Ishikawa (cell line): Measurements from ENCODE around the gene TMEM51.

Experiments
- CEBPB ChIP-seq: IDR thresholded peaks from 2 replicates; pipeline ENCODE4 v1.6.1; 2012
- CREB1 ChIP-seq: IDR thresholded peaks from 2 replicates; pipeline ENCODE4 v1.6.1; 2012; ENCODE audit warnings: low read depth
- EGR1 ChIP-seq: IDR thresholded peaks from 2 replicates; pipeline ENCODE4 v1.6.1; 2012
- EP300 ChIP-seq: IDR thresholded peaks from 2 replicates; pipeline ENCODE4 v1.6.1; 2012; ENCODE audit warnings: borderline replicate concordance
- FOXM1 ChIP-seq: IDR thresholded peaks from 2 replicates; pipeline ENCODE4 v1.6.1; 2012; ENCODE audit warnings: low read depth, borderline replicate concordance
- MAX ChIP-seq: IDR thresholded peaks from 2 replicates; pipeline ENCODE4 v1.6.1; 2012
- NFIC ChIP-seq: IDR thresholded peaks from 2 replicates; pipeline ENCODE4 v1.6.1; 2012
- RAD21 ChIP-seq: IDR thresholded peaks from 2 replicates; pipeline ENCODE4 v1.6.1; 2012; ENCODE audit warnings: low read depth
- TAF1 ChIP-seq: IDR thresholded peaks from 2 replicates; pipeline ENCODE4 v1.6.1; 2012; ENCODE audit warnings: low read depth, mild to moderate bottlenecking
- TCF12 ChIP-seq: IDR thresholded peaks from 2 replicates; pipeline ENCODE4 v1.6.1; 2012; ENCODE audit warnings: low read depth
- TEAD4 ChIP-seq: IDR thresholded peaks from 2 replicates; pipeline ENCODE4 v1.6.1; 2012
- YY1 ChIP-seq: IDR thresholded peaks from 2 replicates; pipeline ENCODE4 v1.6.1; 2012; ENCODE audit warnings: low read depth
- ZBTB7A ChIP-seq: IDR thresholded peaks from 2 replicates; pipeline ENCODE4 v1.6.1; 2012; ENCODE audit warnings: low read depth
- TF ChIP-seq, protein P1 (sequence below): IDR thresholded peaks from 2 replicates; pipeline ENCODE4 v1.6.1; 2012
- TF ChIP-seq, protein P2 (sequence below): IDR thresholded peaks from 2 replicates; pipeline ENCODE4 v1.6.1; 2012; ENCODE audit warnings: low read depth, mild to moderate bottlenecking

The TMEM51 gene

DNA sequence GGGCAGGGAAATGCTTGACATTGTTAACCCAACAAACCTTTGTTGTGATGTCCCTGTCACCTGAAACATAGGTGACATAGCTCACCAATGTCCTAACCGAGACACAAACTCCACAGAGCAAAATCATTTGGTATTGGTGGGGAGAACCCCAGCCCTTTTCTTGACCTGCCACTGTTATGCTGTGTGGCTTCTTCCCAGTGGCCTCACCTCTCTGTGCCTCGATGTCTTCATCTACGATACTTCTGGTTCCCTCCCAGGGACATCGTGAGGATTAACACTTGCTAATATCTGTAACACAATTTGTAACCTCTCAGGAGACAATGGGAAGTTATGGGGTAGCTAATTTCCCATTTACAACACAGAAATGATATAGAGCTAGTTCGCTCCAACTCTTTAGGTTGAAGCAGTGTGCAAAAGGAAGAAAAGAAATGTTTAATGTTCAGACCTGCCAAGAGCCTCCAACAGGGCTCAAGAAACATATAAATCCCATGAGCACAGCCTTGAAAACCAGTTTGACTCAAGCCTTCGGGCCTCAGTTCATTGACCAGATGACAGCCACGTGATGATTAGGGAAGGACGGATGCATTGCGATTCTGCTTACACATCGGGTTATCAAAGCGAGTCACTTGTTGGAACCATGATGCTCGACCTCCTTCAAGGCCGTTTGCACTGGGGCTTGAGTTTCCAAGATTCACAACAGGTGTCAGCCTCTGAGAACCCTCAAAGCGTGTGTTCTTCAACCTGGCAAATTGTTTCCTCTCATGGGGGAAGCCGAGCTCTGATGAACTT, 37.8 kb upstream of the TMEM51 start:
- TF ChIP-seq, protein P1, sequence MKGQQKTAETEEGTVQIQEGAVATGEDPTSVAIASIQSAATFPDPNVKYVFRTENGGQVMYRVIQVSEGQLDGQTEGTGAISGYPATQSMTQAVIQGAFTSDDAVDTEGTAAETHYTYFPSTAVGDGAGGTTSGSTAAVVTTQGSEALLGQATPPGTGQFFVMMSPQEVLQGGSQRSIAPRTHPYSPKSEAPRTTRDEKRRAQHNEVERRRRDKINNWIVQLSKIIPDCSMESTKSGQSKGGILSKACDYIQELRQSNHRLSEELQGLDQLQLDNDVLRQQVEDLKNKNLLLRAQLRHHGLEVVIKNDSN: no peak

GRCh38 chr1:15116966-15117365, 36.6 kb upstream of the TMEM51 start:
- TF ChIP-seq TEAD4 (no peak), RAD21 (no peak), EGR1 (no peak), ZBTB7A (no peak), MAX (no peak), TCF12 (no peak), CEBPB (no peak), TAF1 (no peak), CREB1 (no peak), FOXM1 (no peak), YY1 (no peak), EP300 (no peak), NFIC (no peak)
- TF ChIP-seq, protein P1: no peak
- TF ChIP-seq, protein P2, sequence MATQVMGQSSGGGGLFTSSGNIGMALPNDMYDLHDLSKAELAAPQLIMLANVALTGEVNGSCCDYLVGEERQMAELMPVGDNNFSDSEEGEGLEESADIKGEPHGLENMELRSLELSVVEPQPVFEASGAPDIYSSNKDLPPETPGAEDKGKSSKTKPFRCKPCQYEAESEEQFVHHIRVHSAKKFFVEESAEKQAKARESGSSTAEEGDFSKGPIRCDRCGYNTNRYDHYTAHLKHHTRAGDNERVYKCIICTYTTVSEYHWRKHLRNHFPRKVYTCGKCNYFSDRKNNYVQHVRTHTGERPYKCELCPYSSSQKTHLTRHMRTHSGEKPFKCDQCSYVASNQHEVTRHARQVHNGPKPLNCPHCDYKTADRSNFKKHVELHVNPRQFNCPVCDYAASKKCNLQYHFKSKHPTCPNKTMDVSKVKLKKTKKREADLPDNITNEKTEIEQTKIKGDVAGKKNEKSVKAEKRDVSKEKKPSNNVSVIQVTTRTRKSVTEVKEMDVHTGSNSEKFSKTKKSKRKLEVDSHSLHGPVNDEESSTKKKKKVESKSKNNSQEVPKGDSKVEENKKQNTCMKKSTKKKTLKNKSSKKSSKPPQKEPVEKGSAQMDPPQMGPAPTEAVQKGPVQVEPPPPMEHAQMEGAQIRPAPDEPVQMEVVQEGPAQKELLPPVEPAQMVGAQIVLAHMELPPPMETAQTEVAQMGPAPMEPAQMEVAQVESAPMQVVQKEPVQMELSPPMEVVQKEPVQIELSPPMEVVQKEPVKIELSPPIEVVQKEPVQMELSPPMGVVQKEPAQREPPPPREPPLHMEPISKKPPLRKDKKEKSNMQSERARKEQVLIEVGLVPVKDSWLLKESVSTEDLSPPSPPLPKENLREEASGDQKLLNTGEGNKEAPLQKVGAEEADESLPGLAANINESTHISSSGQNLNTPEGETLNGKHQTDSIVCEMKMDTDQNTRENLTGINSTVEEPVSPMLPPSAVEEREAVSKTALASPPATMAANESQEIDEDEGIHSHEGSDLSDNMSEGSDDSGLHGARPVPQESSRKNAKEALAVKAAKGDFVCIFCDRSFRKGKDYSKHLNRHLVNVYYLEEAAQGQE: no peak

- TF ChIP-seq TAF1 (no peak), EGR1 (no peak), CREB1 (no peak), RAD21 (no peak), TCF12 (no peak), YY1 (no peak), CEBPB (no peak), FOXM1 (no peak), MAX (no peak), EP300 (no peak)
- TF ChIP-seq, protein P2: no peak
- TF ChIP-seq, protein P1: no peak
These were observed 35.7 kb upstream of the TMEM51 start for GRCh38 chr1:15117671-15118325.

DNA sequence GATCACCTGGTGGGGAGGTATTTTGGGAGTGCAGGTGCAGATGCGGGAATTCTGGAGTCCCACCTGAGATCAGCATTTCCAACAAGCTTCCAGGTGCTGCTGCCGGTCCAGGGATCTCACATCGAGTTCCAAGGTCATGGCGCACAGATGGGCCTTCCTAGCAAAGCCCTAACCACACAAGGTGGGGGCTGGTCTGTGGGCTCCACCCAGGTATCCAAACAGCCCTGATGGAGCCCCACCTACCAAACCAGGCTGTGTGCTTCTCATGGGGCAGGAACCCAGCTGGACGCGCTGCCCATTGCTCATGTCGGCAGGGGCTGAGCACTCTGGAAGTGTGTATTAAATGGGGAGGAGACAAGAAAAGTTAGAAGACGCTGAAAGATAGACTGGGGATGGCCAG, 35.0 kb upstream of the TMEM51 start:
- no peak for TF ChIP-seq RAD21
- no peak for TF ChIP-seq EP300
- no peak for TF ChIP-seq EGR1
- no peak for TF ChIP-seq CEBPB
- TF ChIP-seq CREB1: no peak
- no peak for TF ChIP-seq TCF12
- TF ChIP-seq MAX: no peak
- TF ChIP-seq TAF1: no peak
- TF ChIP-seq, protein P1: no peak
- TF ChIP-seq, protein P2: no peak
- no peak for TF ChIP-seq FOXM1
- TF ChIP-seq TEAD4: no peak
- no peak for TF ChIP-seq ZBTB7A
